Liver (tissue), 9 donors: ENCODE data around the gene TIMP1. TPM values are rescaled to one million over a fixed set of nuclear protein-coding genes. Genes with fewer than 3 reads are reported as not detected.

Experiments
- DNase-seq: peaks from one replicate; pipeline ENCODE4 v3.0.0-alpha.2; 2017; ENCODE audit warnings: low spot score
- H3K27ac ChIP-seq, 2 donors: one replicate each; pipeline ENCODE4 v1.7.0; 2013; ENCODE audit warnings: inconsistent platforms in 2 of 2, low read length in 2 of 2, control low read depth in 1 of 2, low read depth in 1 of 2, mild to moderate bottlenecking in 1 of 2
- H3K27me3 ChIP-seq, 4 donors: one replicate each; pipeline versions ENCODE4 v1.6.1 to v1.7.0; 2013; ENCODE audit warnings: low read length in 3 of 4, inconsistent platforms in 1 of 4, mild to moderate bottlenecking in 1 of 4, moderate library complexity in 1 of 4; ENCODE audit not compliant: control insufficient read depth in 4 of 4, insufficient read depth in 4 of 4
- H3K36me3 ChIP-seq, 4 donors: one replicate each; pipeline versions ENCODE4 v1.6.1 to v1.7.0; 2013; ENCODE audit warnings: low read length in 3 of 4, mild to moderate bottlenecking in 3 of 4, low read depth in 1 of 4, moderate library complexity in 1 of 4; ENCODE audit not compliant: control insufficient read depth in 4 of 4, insufficient read depth in 3 of 4
- H3K4me1 ChIP-seq, 4 donors: one replicate each; pipeline versions ENCODE4 v1.6.1 to v1.7.0; 2013; ENCODE audit warnings: low read length in 3 of 4, mild to moderate bottlenecking in 3 of 4, moderate library complexity in 1 of 4; ENCODE audit not compliant: control insufficient read depth in 4 of 4, insufficient read depth in 4 of 4
- H3K4me3 ChIP-seq, 3 donors: one replicate each; pipeline versions ENCODE4 v1.6.1 to v1.7.0; 2013; ENCODE audit warnings: low read length in 3 of 3, control low read depth in 1 of 3, low read depth in 1 of 3, mild to moderate bottlenecking in 1 of 3
- H3K9ac ChIP-seq, 2 donors: one replicate each; pipeline ENCODE4 v1.7.0; 2013; ENCODE audit warnings: low read length in 2 of 2, mild to moderate bottlenecking in 2 of 2, moderate library complexity in 2 of 2, control low read depth in 1 of 2, low read depth in 1 of 2
- H3K9me3 ChIP-seq, 4 donors: one replicate each; pipeline versions ENCODE4 v1.6.1 to v1.7.0; 2013; ENCODE audit warnings: low read length in 3 of 4; ENCODE audit not compliant: control insufficient read depth in 4 of 4
- EGR1 ChIP-seq, 2 donors: IDR thresholded peaks; 2 replicates each; pipeline ENCODE4 v1.6.1; 2016 to 2018; ENCODE audit warnings: antibody characterized with exemption in 2 of 2, low read depth in 2 of 2
- FOXA1 ChIP-seq: IDR thresholded peaks from 2 replicates; pipeline ENCODE4 v1.6.1; 2016; ENCODE audit warnings: antibody characterized with exemption
- HNF4A ChIP-seq, 2 donors: conservative IDR thresholded peaks; 2 replicates each; pipeline ENCODE4 v1.6.1; 2016; ENCODE audit warnings: antibody characterized with exemption in 2 of 2, mild to moderate bottlenecking in 2 of 2
- HNF4G ChIP-seq: IDR thresholded peaks from 2 replicates; pipeline ENCODE4 v1.6.1; 2016; ENCODE audit warnings: antibody characterized with exemption
- JUND ChIP-seq, 2 donors: IDR thresholded peaks; 2 replicates each; pipeline ENCODE4 v1.6.1; 2016; ENCODE audit warnings: antibody characterized with exemption in 2 of 2
- NR2F2 ChIP-seq: IDR thresholded peaks from 2 replicates; pipeline ENCODE4 v1.6.1; 2016; ENCODE audit warnings: antibody characterized with exemption
- REST ChIP-seq: IDR thresholded peaks from 2 replicates; pipeline ENCODE4 v1.6.1; 2016; ENCODE audit warnings: antibody characterized with exemption, mild to moderate bottlenecking
- TAF1 ChIP-seq: conservative IDR thresholded peaks from 2 replicates; pipeline ENCODE4 v1.6.1; 2016; ENCODE audit warnings: antibody characterized with exemption, mild to moderate bottlenecking
- YY1 ChIP-seq: IDR thresholded peaks from 2 replicates; pipeline ENCODE4 v1.6.1; 2016; ENCODE audit warnings: antibody characterized with exemption, mild to moderate bottlenecking
- ZBTB33 ChIP-seq: IDR thresholded peaks from 2 replicates; pipeline ENCODE4 v1.6.1; 2016; ENCODE audit warnings: antibody characterized with exemption
- WGBS: extraction: QIAGEN DNeasy Blood & Tissue Kit; methylation state at CpG from one replicate; pipeline ENCODE4 v1.1.7; 2013; 5-methylcytosine and 5-hydroxymethylcytosine counted together
- polyA plus RNA-seq, 2 donors: library from polyadenylated mRNA; stranded (reverse) in 1 of 2; unstranded in 1 of 2; fragments of 200-250 nt in 1 of 2; fragments of >200 nt in 1 of 2; fragmentation: Nextera tagmentation in 1 of 2; extraction: Ambion mirVana in 1 of 2; gene quantifications; one replicate each; pipeline versions ENCODE4 v1.2.1 to v1.2.3, GENCODE V29; 2013 to 2015
- total RNA-seq, 2 donors: library from RNA; depleted of rRNA; stranded (reverse); fragments of >200 nt; gene quantifications; one replicate each; pipeline ENCODE4 v1.2.3, GENCODE V29; 2014
- TF ChIP-seq, protein P1 (sequence below): IDR thresholded peaks from 2 replicates; pipeline ENCODE4 v1.6.1; 2016; ENCODE audit warnings: antibody characterized with exemption
- donor health status: healthy.
- donor health status: healthy.
- donor health status: healthy.
- donor health status: healthy.
- donor health status: healthy.

Gene TIMP1
- total and polyA plus RNA-seq, 4 donors: 18.0 to 1,609 (median 146) TPM

DNA sequence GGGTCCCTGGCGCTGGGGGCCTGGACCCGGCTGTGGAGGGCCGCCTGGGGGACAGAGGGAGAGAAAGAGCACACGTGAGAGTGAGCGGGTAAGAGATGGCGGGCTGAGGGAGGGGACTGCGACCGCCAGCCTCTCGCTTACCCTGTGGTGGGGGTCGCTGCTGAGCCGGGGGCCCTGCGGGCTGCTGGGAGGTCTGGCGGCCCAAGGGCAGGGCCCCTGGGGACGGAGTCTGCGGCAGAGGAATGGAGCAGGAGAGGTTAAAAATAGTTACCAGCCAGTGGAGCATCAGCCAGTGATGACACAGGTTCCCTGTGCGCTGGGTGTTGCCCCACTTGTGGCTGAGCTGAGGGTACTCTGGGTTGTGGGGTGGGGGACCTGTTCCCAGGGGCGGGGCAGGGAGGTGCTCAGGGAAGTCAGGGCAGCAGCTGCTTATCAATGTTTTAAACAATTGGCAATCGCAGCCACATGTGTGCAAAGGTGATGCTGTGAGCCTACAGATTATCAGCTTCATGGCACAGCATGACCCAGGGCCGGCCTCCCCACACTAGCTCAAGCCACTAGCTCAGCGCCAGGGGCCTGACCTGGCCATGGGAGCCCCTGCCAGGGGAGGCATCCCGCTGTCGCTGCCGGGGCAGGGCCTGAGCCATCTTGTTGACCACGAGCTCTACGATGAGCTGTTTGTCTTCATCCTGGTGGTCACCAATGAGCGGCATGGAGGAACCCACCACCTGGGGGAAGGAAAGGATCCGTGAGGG is 7.5 kb upstream of the TIMP1 start:
- no peak for DNase-seq
- Histone ChIP-seq H3K9ac (no peak overlapping the region), H3K27ac (no peak overlapping the region), H3K4me3 (no peak overlapping the region), H3K9me3 (no peaks in the 10 kb centered on the region), H3K36me3 (peaks cover 3 to 14% (median 5%) of the 10 kb centered on the region in 4 donors), H3K4me1 (peaks cover 0 to 11% (median 5%) of the 10 kb centered on the region in 4 donors), H3K27me3 (no peaks in the 10 kb centered on the region)
- TF ChIP-seq HNF4G (no peak), JUND (IDR thresholded peaks at IDR 0.05) (no peak), TAF1 (no peak), REST (no peak), EGR1 (IDR thresholded peaks at IDR 0.05; ENCODE audit: low read depth in 2 of 2) (no peak), NR2F2 (no peak), ZBTB33 (no peak), FOXA1 (no peak), HNF4A (conservative IDR thresholded peaks at IDR 0.05) (no peak)
- TF ChIP-seq, protein P1, sequence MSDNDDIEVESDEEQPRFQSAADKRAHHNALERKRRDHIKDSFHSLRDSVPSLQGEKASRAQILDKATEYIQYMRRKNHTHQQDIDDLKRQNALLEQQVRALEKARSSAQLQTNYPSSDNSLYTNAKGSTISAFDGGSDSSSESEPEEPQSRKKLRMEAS: no peak
- WGBS: 67% methylated on average over 27 of the region's 27 CpGs

GRCh38 chrX:47576021-47576898 is 6.0 kb upstream of the TIMP1 start:
- no peaks in the 10 kb centered on the region for H3K27me3 ChIP-seq
- peaks cover 0 to 11% (median 5%) of the 10 kb centered on the region in 4 donors for H3K4me1 ChIP-seq
- H3K9me3 ChIP-seq: no peaks in the 10 kb centered on the region
- no peak overlapping the region for H3K9ac ChIP-seq
- no peak for DNase-seq
- peaks cover 0 to 6% (median under 1%) of the 10 kb centered on the region in 4 donors for H3K36me3 ChIP-seq
- no peak for TF ChIP-seq YY1
- no peak overlapping the region for H3K4me3 ChIP-seq
- 95% methylated on average over 20 of the region's 20 CpGs for WGBS
- H3K27ac ChIP-seq: no peak overlapping the region
